Hematopoietic multipotent progenitor cell treated with erythropoietin and hydrocortisone succinate and interleukin-3 and kit ligand, for 17 days (in vitro differentiated cells): ENCODE results near the gene CALCOCO1.

Experiments
- DNase-seq: peaks from one replicate; pipeline ENCODE4 v3.0.0-alpha.2; 2015; ENCODE audit warnings: low spot score

The CALCOCO1 gene

DNA sequence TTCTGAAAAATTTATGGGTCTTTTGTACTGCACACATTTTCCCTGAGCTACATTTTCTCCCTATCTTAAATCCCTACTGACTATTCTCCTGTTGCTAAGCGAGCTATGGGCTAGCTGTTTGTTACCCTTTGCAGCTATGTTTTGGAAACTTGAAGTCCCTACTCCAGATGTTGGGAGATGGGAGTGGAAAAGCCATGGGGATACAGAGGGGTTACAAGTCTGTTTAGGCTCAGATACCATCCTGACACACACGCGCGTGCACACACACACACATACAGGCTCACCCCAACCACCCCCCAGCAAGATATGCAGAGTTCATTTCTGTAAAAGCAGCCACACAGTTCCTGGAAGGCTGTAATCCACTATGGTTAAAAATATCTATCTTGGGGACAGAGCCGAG lies 67.2 kb downstream of the CALCOCO1 start:
- DNase-seq, result no peak

GRCh38 chr12:53659571-53659981 lies 67.7 kb downstream of the CALCOCO1 start:
- no peak for DNase-seq

GRCh38 chr12:53659011-53659551 lies 68.2 kb downstream of the CALCOCO1 start:
- DNase-seq, result no peak
